GM18858 (cell line): Measurements from ENCODE around the gene ILF3.

Experiments used
- ATAC-seq: cut with Tn5 transposase; IDR thresholded peaks from one replicate; pipeline ENCODE4 v1.9.1; 2021; ENCODE audit not compliant: unreplicated experiment

The ILF3 gene

DNA sequence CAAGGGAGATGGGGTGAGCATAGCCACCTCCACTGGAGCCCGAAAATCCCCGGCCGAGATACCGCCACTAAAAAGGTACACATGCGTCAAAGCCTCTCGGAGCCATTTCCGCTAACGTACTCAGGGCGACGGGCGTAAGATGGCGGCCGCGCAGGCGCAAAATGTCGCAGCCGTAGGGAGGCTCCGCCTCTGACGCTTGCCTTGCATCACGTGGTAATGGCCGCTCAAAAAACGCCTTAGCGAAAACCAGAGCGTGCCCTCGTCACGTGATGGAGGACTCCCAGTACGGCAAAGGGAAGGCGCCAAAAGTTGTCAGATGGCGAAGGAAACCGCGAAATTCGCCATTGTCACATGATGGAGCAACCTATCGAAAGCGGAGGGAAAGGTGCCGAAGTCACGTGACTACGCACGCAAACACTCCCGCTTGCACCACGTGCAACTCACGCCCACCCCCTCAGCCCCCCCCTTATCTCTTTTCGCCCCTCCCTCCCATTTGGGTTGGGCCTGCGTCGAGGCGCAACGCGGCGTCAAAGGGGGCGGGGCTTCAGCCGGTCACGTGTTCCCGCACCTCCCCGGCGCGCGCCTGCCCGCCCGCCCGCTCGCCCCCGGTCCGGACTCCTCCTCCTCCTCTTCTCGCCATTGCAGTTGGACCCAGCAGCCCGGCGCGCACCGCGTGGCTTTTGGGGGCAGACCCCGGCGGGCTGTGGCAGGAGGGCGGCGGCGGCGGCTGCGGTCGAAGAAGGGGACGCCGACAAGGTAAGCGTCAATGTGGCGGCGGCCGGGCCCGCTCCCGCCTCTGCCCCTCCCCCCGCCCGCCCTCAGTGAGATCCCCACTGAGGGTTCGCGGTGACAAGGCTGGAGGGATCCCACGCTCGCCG, at the start of gene ILF3:
TSS of gene ILF3 (plus strand) at position 615 of the 878 bp plus-strand sequence. CDS start 16,260 bp downstream, outside the sequence.
- peak; percentile 59 for ATAC-seq

DNA sequence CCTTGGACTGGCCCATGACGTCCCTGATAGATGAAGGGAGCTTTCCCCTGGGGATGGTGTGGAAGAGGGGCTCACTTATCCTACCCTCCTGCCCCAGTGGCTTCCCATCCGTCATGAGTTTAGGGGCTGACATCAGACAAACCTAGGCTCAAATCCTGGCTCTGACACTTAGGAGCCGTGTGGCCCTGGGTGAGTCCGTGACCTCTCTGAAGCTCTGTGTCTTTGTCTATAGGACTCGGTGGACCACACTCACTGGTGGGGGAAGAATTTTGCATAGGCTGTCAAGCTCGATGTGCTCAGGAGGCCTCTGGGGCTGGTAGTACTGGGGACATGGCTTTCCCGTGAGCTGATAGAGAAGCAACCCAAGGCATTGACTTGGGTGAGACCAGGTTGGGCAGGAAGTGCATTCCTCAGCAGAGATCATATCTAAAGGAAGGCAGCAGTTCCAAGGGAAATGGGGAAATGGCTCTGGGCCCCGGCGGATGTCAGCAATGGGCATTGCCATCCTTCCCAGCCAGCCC, 49.6 kb upstream of the ILF3 start:
- no peak for ATAC-seq

DNA sequence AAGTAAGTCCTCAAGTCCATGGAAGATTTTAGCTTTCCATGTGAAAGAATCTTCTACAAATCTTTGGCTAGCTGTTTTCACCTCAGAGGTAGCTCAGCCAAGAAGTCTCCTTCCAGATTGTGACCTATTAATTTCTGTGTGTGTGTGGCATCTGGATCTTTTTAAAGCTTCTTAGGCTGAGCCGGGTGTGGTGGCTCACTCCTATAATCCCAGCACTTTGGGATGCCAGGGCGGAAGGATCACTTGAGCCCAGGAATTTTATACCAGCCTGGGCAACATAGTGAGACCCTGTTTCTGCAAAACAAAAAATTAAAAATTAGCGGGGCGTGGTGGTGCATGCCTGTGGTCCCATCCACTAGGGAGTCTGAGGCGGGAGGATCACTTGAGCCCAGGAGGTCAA, 42.2 kb upstream of the ILF3 start:
- no peak for ATAC-seq

DNA sequence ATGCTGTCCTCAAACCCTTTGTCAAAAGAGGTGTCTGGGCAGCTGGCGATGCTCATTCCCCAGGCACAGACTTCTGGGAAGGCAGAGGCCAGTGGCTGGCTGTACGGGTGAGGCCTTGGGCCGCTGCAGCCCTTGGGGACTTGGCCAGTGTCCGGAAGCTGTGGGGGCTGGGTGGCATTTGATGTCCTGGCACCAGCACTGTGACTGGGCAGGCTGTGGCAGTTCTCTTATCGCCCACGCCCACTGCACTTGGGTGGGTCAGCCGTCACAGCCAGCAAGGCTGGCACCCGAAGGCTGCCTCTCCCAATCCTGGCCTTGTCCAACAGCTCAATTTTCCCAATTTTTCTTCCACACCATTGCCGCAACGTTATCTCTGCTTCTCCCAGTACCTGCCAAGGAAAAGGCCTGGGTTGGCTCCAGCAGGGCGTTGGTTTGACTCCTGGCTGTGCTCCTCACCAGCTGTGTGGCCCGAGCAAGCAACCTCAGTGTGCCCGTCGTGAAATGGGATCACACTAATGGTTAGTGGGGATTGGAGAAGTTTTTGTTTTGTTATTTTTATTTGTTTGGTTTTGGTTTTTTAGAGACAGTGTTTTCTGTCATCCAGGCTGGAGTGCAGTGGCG, 41.5 kb upstream of the ILF3 start:
- no peak for ATAC-seq

DNA sequence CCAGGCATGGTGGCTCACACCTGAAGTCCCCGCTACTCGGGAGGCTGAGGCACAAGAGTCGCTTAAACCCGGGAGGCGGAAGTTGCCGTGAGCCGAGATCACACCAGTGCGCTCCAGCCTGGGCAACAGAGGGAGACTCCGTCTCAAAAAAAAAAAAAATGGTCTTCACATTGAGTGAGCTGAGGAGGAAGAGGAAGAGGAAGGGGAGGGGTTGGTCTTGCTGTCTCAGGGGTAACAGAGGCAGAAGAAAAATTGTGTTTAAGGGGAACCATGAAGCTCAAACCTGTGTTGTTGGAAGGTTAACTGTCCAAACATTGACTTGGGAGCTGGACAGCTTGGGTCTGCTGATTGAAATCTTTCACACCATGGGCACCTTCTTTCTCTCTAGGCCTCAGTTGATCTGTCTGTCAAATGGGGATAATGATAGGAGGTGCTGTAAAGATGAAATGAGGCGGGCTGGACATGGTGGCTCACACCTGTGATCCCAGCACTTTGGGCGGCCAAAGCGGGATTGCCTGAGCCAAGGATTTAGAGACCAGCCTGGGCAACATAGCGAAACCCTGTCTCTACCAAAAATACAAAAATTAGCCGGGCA, 38.6 kb upstream of the ILF3 start:
- ATAC-seq: no peak

DNA sequence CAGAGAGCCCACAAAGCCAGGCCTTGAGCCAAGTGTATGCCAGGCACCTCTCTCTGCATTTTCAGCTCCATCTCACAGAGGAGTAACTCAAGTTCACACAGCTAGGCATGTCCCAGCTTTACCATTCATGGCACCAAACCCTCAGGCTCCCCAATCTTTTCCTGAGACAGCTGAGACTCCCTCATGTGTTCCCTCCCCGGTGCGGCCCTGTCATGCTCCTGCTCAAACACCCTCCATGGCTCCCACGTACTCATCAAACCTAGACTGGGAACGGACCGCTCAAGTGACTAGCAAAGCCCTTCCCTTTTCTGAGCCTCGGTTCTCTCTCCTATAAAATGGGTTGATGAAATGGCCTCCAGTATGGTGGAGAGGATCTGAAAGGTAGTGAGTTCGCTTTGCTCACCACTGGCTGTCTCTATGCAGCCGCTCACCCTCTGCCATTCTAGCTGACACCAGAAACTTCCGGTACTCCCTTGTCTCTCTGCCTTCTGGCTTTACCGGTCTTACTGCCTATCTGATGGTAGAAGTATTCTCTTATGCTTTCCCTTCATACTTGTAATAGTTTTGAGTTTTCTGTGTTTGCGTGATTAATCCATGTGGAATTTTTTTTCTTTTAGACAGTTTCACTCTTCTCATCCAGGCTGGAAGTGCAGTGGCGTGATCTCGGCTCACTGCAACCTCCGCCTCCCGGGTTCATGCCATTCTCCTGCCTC, 36.6 kb upstream of the ILF3 start:
- no peak for ATAC-seq

DNA sequence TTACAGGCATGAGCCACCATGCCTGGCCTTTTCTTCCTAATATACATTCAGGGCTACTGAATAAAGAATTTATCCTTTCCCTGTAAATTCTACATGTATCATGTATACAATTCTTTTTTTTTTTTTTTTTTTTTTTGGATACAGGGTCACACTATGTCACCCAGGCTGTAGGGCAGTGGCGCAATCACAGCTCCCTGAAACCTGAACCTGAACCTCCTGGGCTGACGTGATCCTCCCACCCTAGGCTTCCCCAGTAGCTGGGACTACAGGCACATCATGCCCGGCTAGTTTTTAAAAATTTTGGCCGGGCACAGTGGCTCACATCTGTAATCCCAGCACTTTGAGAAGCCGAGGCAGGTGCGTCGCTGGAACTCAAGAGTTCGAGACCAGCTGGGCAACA, 35.3 kb upstream of the ILF3 start:
- no peak for ATAC-seq

DNA sequence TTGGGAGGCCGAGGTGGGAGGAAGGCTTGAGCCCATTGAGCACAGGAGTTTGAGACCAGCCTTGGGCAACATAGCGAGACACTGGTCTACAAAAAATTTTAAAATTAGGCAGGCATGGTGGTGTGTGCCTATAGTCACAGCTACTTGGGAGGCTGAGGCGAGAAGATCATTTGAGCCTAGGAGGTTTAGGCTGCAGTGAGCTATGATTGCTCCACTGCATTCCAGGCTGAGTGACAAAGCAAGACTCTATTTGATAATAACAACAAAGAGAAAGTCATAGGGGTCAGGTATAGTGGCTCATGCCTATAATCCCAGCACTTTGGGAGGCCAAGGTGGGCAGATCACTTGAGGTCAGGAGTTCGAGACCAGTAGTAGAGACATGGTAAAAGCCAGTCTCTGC, 33.4 kb upstream of the ILF3 start:
- no peak for ATAC-seq

DNA sequence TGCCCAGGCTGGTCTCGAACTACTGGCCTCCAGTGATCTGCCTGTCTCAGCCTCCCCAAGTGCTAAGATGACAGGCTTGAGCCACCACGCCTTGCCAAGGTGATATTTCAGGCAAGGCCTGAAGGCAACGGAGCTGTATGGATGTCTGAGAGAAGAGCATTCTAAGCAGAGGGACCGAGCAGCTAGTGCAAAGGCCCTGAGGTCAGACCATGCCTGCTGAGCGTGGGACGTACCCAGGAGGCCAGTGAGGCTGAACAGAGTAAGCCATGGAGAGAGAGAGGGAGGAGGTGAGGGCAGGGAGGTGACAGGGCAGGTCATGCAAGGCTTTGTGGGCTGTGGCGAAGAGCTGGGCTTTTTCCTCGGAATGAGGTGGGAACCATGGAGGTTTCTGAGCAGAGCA, 32.2 kb upstream of the ILF3 start:
- no peak for ATAC-seq

DNA sequence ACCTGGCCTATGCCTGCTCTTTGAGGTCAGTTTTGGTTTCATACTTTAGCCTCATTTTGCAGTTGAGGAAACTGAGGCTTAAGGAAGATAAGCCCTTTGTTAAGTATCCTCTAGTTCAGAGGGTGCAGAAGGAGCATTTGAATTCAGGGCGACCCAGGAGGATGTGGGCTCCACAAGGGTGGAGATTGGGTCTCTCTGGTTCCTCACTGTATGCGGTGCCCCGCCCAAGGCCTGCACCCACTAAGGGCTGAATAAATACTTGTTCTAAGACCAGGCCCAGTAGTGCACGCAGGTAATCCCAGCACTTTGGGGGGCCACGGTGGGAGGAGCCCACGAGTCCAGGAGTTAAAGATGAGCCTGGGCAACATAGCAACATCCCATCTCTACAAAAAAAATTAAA, 29.6 kb upstream of the ILF3 start:
- ATAC-seq: no peak

DNA sequence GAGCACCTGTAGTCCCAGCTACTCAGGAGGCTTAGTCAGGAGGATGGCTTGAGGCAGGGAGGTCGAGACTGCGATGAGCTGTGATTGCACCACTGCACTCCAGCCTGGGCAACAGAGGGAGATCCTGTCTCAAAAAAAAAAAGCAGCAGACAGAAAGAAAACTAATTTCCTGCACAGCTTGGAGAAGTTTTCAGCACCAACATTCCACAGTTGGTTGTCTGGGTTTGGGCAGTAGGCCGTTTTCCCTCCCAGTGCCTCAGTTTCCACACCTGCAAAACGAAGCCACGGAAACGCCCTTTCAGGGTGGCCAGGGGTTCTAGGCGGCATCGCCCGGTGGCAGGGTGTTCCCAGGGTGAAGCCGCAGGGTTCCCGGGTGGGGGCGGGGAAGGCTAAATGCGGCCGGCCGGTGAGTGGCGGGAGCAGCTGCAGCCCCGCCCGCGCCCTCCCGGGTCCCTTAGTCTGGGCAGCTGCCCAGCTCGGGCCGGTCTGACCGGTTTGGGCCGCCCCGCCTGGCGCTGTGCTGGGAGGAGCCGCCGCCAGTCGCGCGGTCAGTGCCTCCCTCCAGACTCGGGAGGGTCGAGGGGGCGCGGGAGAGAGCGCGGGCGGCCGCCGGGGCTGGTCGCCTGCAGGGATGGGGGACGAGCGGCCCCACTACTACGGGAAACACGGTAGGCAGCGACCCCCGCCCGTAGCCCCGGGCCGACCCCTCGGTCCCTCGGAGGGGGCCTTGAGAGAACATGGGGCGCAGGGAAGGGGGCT, 29.0 kb upstream of the ILF3 start, which contains the start of gene SLC44A2:
TSS of gene SLC44A2 (plus strand) at position 551 of the 759 bp plus-strand sequence. CDS start at position 632, 81 bp downstream.
- no peak for ATAC-seq

DNA sequence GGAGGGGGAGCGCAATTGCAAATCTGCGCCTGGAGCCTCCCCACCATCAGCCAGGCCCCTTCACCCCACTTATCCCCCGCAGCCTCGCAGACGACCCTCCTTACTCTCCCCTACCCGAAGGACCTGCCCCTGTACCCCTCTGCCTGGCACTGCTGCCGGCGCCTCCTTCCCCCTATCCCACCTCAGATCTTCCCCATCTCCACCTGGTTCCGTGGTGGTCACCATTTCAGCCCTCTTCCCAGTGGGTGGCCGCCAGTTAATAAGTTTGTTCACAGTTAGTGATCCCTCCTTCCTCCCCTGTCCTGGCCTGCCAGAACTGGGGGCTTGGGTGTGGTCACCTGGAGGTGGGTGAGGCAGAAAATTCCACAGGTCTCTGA, 28.4 kb upstream of the ILF3 start:
- no peak for ATAC-seq

DNA sequence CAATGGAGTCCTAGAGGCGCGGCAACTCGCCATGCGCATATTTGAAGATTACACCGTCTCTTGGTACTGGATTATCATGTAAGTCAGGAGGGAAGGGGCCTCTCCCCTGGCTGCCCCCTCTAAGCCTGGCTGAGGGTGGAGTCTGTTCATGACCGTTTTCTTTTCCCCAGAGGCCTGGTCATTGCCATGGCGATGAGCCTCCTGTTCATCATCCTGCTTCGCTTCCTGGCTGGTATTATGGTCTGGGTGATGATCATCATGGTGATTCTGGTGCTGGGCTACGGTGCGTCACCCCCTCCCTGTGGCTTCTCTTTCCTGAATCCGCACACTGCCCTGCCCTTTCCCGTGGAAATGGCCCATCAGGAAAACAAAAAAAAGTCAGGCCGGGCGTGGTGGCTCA, 22.3 kb upstream of the ILF3 start:
- no peak for ATAC-seq

DNA sequence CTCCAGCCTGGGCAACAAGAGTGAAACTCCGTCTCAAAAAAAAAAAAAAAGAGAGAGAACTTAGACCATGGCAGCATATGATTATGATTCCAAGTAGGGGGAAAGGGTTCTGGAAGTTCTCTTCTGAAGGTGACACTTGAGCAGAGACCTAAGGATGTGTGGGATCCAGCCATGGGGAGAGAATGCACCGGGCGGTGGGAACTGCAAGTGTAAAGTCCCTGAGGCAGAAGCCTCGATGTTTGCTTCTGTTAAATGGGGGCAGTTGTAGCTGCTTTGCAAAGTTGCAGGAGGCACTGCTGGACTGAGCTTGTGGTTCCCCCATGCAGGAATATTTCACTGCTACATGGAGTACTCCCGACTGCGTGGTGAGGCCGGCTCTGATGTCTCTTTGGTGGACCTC, 19.7 kb upstream of the ILF3 start:
- no peak for ATAC-seq

DNA sequence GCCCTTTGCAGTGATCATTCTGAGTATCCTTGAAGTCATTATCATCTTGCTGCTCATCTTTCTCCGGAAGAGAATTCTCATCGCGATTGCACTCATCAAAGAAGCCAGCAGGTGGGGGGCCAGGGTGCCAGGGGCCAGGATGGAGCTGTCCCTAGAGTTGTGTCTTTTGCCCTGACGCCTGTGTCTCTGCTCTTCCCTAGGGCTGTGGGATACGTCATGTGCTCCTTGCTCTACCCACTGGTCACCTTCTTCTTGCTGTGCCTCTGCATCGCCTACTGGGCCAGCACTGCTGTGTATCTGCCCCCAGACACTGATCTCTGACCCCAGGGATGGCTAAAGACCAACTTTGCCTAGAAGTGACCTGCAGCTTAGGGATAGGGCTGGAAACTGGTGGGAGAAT, 19.2 kb upstream of the ILF3 start:
- ATAC-seq: no peak

DNA sequence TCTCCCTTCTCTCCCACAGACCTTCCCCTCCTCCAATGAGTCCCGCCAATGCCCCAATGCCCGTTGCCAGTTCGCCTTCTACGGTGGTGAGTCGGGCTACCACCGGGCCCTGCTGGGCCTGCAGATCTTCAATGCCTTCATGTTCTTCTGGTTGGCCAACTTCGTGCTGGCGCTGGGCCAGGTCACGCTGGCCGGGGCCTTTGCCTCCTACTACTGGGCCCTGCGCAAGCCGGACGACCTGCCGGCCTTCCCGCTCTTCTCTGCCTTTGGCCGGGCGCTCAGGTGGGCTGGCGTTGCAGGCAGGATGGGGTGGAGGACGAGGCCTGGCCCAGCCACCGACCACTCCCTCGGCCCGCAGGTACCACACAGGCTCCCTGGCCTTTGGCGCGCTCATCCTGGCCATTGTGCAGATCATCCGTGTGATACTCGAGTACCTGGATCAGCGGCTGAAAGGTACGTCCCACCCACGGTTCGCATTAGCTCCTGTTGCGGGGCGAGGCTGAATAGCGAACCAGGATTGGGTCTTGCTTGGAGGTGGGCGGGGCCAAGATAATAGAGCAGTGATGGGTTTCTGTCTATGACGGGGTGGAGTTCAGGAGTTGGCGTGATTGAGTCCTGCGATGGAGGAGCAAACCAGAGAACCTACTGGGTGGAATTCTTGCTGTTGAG, 17.7 kb upstream of the ILF3 start:
- ATAC-seq: no peak

DNA sequence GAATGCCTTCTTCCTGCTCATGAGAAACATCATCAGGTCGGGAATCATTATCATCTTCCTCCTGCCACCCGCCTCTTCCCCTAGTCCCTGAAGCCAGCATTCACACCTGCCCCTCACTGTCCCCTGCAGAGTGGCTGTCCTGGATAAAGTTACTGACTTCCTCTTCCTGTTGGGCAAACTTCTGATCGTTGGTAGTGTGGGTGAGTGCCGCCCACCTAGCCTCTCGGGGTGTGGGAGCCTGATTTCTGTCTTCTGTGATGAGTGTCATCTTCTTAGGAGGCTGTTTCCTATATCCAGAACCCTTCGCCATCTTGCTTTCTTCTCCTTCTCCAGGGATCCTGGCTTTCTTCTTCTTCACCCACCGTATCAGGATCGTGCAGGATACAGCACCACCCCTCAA, 16.3 kb upstream of the ILF3 start:
- no peak for ATAC-seq

DNA sequence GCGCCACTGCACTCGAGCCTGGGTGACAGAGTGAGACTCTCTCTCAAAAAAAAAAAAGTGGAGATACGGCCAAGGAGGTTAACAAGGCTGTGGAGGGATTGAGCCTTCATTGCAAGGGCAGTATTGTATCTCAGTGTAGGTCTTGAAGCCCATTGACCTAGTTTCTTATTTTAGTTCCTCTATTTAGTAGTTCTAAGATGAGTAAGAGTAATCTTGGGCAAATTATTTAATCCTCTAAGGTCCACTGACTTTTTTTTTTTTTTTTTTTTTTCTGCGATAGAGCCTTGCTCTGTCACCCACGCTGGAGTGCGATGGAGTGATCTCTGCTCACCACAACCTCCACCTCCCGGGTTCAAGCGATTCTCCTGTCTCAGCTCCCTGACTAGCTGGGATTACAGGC, 14.3 kb upstream of the ILF3 start:
- ATAC-seq: no peak

DNA sequence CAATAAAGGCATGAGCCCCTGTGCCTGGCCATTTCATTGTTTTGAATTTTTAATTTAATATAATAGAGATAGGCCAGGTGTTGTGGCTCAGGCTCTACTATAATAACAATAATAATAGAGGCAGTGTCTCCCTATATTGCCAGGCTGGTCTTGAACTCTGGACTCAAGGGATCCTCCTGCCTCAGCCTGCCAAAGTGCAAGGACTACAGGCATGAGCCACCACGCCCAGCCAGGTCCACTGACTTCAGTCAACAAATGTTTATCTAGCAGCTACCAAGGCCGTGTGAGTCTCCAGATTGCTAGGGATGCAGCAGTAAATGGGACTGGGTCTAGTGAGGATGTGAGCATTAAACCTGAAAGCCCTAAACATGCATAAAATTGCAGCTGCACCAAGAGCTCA, 13.8 kb upstream of the ILF3 start:
- no peak for ATAC-seq

DNA sequence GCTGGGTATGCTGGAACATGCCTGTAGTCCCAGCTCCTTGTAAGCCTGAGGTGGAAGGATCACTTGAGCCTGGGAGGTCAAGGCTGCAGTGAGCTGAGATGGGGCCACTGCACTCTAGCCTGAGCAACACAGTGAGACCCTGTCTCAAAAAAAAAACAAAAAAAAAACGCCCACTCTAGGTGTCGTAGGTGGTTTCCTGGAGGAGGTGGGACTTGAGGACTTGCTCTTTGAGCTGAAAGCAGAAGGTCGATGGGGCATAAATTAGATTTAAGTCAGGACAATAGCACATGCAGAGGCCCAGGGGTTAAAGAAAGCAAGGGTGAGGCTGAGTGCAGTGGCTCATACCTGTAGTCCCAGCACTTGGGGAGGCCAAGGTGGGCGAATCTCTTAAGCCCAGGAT, 12.9 kb upstream of the ILF3 start:
- no peak for ATAC-seq
